ENCODE data around the gene CFAP52. TPM values are rescaled to one million over a fixed set of nuclear protein-coding genes. Genes with fewer than 3 reads are reported as not detected.
"Not testable (repeated sequence)": the region's sequence is repeated elsewhere in the genome, so short reads cannot be mapped to it uniquely, and the experiment has no call there.

CFAP52 gene
- total RNA-seq, 1 experiment from 2014 or later = not detected

DNA sequence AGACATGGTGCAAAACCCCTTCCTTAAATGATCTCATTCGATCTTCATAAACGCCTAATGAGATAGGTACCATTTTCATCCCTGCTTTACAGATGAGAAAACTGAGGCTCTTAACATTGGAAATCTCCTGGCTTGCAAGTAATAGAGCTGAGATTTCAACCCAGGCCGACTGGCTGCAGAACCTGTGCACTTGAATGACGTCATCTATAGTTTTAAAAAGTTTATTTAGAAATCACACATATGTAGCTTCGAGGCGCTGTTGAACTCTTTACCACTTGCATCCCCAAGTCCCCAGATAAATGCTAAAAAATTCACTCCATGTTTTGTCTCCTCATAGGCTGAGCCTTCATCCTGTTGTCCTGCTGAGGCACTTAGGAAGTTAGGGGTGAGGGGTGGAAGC, 30.0 kb downstream of the CFAP52 start:
- TF ChIP-seq, protein P1, sequence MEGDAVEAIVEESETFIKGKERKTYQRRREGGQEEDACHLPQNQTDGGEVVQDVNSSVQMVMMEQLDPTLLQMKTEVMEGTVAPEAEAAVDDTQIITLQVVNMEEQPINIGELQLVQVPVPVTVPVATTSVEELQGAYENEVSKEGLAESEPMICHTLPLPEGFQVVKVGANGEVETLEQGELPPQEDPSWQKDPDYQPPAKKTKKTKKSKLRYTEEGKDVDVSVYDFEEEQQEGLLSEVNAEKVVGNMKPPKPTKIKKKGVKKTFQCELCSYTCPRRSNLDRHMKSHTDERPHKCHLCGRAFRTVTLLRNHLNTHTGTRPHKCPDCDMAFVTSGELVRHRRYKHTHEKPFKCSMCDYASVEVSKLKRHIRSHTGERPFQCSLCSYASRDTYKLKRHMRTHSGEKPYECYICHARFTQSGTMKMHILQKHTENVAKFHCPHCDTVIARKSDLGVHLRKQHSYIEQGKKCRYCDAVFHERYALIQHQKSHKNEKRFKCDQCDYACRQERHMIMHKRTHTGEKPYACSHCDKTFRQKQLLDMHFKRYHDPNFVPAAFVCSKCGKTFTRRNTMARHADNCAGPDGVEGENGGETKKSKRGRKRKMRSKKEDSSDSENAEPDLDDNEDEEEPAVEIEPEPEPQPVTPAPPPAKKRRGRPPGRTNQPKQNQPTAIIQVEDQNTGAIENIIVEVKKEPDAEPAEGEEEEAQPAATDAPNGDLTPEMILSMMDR (conservative IDR thresholded peaks at IDR 0.05) = no peak
- TF ChIP-seq EZH2 (IDR thresholded peaks at IDR 0.05; ENCODE audit: low read depth) = no peak
- Histone ChIP-seq H3K4me3 (no peak overlapping the region), H3K9me2 (ENCODE audit: insufficient read depth) (no peaks in the 10 kb centered on the region), H4K20me1 (ENCODE audit: insufficient read depth) (no peaks in the 10 kb centered on the region), H3K4me2 (no peak overlapping the region), H3K4me1 (replicated peaks; ENCODE audit: insufficient read depth) (no peaks in the 10 kb centered on the region), H3K27ac (no peak overlapping the region), H3K79me2 (ENCODE audit: low read depth) (no peaks in the 10 kb centered on the region), H3K36me3 (ENCODE audit: low read depth) (no peaks in the 10 kb centered on the region), H3F3A (ENCODE audit: insufficient read depth, low read depth) (no peaks in the 10 kb centered on the region), H3K9me3 (ENCODE audit: insufficient read depth, low read depth) (no peaks in the 10 kb centered on the region), H2AFZ (no peak overlapping the region), H3K27me3 (ENCODE audit: insufficient read depth, low read depth) (no peaks in the 10 kb centered on the region)
- intact Hi-C loops (cut with micrococcal nuclease; ENCODE audit: unreplicated experiment) = no loop called here
- no peak for DNase-seq
- POLR2A ChIA-PET (ENCODE audit: unreplicated experiment) = no interaction called here
- CTCF ChIA-PET = no interaction called here
- BruUV-seq (replicated peaks) = no TSS peak

DNA sequence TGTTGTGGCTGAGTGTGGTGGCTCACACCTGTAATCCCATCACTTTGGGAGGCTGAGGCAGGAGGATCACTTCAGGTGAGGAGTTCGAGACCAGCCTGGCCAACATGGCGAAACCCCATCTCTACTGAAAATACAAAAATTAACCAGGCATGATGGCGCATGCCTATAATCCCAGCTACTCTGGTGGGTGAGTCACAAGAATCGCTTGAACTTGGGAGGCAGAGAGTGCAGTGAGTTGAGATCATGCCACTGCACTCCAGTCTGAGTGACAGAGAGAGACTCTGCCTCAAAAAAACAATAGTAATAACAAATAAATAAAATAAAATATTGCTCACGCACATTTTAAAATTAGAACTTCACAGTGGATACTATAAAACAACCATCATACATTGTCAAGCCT, 30.6 kb downstream of the CFAP52 start:
- H3K27me3 ChIP-seq (ENCODE audit: insufficient read depth, low read depth); POLR2A ChIA-PET (ENCODE audit: unreplicated experiment); CTCF ChIA-PET; DNase-seq; H3K9me2 ChIP-seq (ENCODE audit: insufficient read depth); intact Hi-C loops (cut with micrococcal nuclease; ENCODE audit: unreplicated experiment); BruUV-seq (replicated peaks); H3F3A ChIP-seq (ENCODE audit: insufficient read depth, low read depth); H3K79me2 ChIP-seq (ENCODE audit: low read depth); H2AFZ ChIP-seq; H3K36me3 ChIP-seq (ENCODE audit: low read depth); H3K27ac ChIP-seq; H4K20me1 ChIP-seq (ENCODE audit: insufficient read depth); H3K4me2 ChIP-seq; H3K9me3 ChIP-seq (ENCODE audit: insufficient read depth, low read depth); H3K4me1 ChIP-seq (replicated peaks; ENCODE audit: insufficient read depth); H3K4me3 ChIP-seq: not testable (repeated sequence)

DNA sequence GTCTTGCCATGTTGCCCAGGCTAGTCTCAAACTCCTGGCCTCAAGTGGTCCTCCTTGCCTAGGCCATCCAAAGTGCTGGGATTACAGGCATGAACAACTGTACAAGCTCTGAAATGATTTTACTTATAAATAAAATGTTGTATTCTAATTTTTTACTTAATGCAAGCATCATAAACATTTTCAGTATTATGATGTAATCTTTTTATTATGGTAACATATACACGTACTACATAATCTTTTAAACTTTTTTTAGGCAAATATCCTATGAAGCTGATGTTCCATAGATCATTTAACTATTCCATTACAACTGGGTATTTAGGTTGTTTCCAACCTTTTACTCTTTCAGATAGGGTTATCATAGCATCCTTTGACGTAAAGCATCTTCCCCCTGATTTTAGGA, 35.1 kb downstream of the CFAP52 start:
- POLR2A ChIA-PET (ENCODE audit: unreplicated experiment) = no interaction called here

DNA sequence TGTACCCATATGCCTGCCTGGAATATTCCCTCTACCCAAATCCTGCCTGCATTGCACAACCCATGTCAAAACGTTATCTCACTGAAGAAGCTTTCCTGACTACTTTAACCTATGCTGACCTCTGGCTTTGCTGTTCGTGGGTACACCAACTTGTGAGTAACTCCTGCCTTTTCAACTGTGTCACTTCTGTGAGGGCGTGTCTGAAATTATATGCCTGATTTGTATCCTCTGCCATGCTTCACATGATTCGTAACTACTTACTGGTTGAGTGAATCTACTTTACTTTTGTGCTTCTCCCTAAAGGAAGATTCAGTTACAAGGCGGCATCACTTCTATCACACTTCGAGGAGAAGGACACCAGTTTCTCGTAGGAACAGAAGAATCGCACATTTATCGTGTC, 35.6 kb downstream of the CFAP52 start:
- ChIA-PET CTCF (no interaction called here), POLR2A (ENCODE audit: unreplicated experiment) (interaction anchor here (0.7 kb wide), 1 partner anchor 40 kb away, joined by 4 read pairs; no protein-coding TSS in a partner anchor)
- Histone ChIP-seq H3K9me2 (ENCODE audit: insufficient read depth) (no peaks in the 10 kb centered on the region), H3K27ac (no peak overlapping the region), H3K4me3 (no peak overlapping the region), H3K9me3 (ENCODE audit: insufficient read depth, low read depth) (no peaks in the 10 kb centered on the region), H3K79me2 (ENCODE audit: low read depth) (no peaks in the 10 kb centered on the region), H4K20me1 (ENCODE audit: insufficient read depth) (no peaks in the 10 kb centered on the region), H3F3A (ENCODE audit: insufficient read depth, low read depth) (no peaks in the 10 kb centered on the region), H2AFZ (no peak overlapping the region), H3K27me3 (ENCODE audit: insufficient read depth, low read depth) (no peaks in the 10 kb centered on the region), H3K36me3 (ENCODE audit: low read depth) (no peaks in the 10 kb centered on the region), H3K4me1 (replicated peaks; ENCODE audit: insufficient read depth) (no peaks in the 10 kb centered on the region), H3K4me2 (no peak overlapping the region)
- BruUV-seq (replicated peaks) = no TSS peak
- intact Hi-C loops (cut with micrococcal nuclease; ENCODE audit: unreplicated experiment) = no loop called here
- no peak for DNase-seq
- TF ChIP-seq, protein P1 (conservative IDR thresholded peaks at IDR 0.05) = no peak
- TF ChIP-seq EZH2 (IDR thresholded peaks at IDR 0.05; ENCODE audit: low read depth) = no peak

More for the DNA sequence above, 35.1 kb downstream of the CFAP52 start:
- no peak for DNase-seq
- Histone ChIP-seq H3K36me3 (ENCODE audit: low read depth) (no peaks in the 10 kb centered on the region), H3K9me2 (ENCODE audit: insufficient read depth) (no peaks in the 10 kb centered on the region), H4K20me1 (ENCODE audit: insufficient read depth) (no peaks in the 10 kb centered on the region), H3F3A (ENCODE audit: insufficient read depth, low read depth) (no peaks in the 10 kb centered on the region), H3K27me3 (ENCODE audit: insufficient read depth, low read depth) (no peaks in the 10 kb centered on the region), H3K4me2 (no peak overlapping the region), H3K9me3 (ENCODE audit: insufficient read depth, low read depth) (no peaks in the 10 kb centered on the region), H3K4me1 (replicated peaks; ENCODE audit: insufficient read depth) (no peaks in the 10 kb centered on the region), H3K79me2 (ENCODE audit: low read depth) (no peaks in the 10 kb centered on the region), H3K4me3 (no peak overlapping the region), H2AFZ (no peak overlapping the region), H3K27ac (no peak overlapping the region)
- intact Hi-C loops (cut with micrococcal nuclease; ENCODE audit: unreplicated experiment) = no loop called here
- no TSS peak for BruUV-seq (replicated peaks)
- TF ChIP-seq, protein P1 (conservative IDR thresholded peaks at IDR 0.05) = no peak
- TF ChIP-seq EZH2 (IDR thresholded peaks at IDR 0.05; ENCODE audit: low read depth) = no peak
- CTCF ChIA-PET = no interaction called here
